GM08714 (cell line): ENCODE data around the gene ADGRV1.
"Not testable (repeated sequence)": the region's sequence is repeated elsewhere in the genome, so short reads cannot be mapped to it uniquely, and the experiment has no call there.

ENCODE experiments used
- H3K4me3 ChIP-seq: fragments of 200-500 bp; sonication (Bioruptor generic); 2 replicates; pipeline ENCODE4 v1.5.1; 2014; ENCODE audit warnings: mild to moderate bottlenecking, low read length, inconsistent platforms
- ZNF274 ChIP-seq: IDR thresholded peaks from 2 replicates; pipeline ENCODE4 v1.6.1; 2012; ENCODE audit warnings: mild to moderate bottlenecking, low read depth, low read length

Gene ADGRV1

DNA sequence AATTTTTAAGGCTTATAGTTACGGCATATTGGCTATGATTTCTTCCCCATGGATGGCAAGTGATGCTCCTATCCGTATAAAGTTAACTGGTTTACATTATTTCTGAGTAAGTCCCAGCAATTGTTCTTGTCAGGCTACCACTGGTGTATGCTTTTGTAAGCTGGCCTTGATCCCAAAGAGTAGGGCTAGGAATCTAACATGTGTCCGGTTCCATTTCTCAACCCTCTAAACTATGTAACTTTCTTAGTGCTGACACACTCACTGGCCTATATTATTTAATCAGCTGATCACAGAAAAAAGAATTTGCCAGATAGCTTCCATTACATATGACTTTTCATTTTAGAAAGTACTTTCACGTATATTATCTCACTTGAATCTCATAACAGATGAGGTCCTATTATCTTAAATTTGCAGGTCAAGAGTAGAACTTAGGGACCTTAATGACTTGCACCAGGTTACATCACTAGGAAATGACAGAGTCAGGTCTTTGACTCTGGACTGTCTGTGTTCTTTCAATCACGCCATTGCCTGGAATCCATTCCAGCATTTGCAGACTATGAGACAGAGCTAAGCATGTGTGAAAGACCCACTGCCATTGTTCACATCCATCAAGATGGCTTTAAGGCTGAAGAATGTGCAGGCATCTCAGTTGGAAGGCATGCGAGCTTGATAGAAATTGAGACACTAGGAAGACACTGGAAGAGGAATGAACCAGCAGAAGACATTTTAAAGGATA lies 461.6 kb downstream of the ADGRV1 start:
- TF ChIP-seq ZNF274 = no peak
- no peak overlapping the region for H3K4me3 ChIP-seq

- no peak overlapping the region for H3K4me3 ChIP-seq
- no peak for TF ChIP-seq ZNF274
Measured at GRCh38 chr5:91022518-91022917, 463.9 kb downstream of the ADGRV1 start.

DNA sequence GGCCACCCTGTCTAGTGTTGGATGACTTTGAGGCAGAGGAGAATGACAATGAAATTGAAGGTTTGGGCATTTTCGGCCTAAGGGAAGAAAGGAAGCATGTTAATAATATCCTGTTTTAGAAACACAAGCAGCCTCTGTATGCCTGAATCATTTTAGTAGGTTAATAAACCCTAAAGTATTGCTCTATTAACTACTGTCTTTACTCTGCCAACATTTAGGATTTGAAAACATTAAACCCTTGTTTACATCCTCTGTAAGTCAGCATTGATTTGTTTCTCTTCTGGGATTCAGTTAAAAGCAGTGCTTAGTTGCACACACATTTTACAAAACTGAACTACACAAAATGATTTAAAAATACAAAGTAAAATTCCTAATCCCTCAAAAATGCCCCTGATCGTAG lies 465.6 kb downstream of the ADGRV1 start:
- H3K4me3 ChIP-seq = no peak overlapping the region
- no peak for TF ChIP-seq ZNF274

- no peak for TF ChIP-seq ZNF274
- no peak overlapping the region for H3K4me3 ChIP-seq
Measured at GRCh38 chr5:91024727-91025126, 466.1 kb downstream of the ADGRV1 start.

- TF ChIP-seq ZNF274 = no peak
- no peak overlapping the region for H3K4me3 ChIP-seq
Measured at GRCh38 chr5:91025449-91025848, 466.9 kb downstream of the ADGRV1 start.

- H3K4me3 ChIP-seq = no peak overlapping the region
- TF ChIP-seq ZNF274 = no peak
Measured at GRCh38 chr5:91025956-91026355, 467.4 kb downstream of the ADGRV1 start.

- TF ChIP-seq ZNF274 = no peak
- H3K4me3 ChIP-seq = no peak overlapping the region
Measured at GRCh38 chr5:91026466-91026865, 467.9 kb downstream of the ADGRV1 start.

GRCh38 chr5:91027405-91028139 lies 469.0 kb downstream of the ADGRV1 start:
- no peak for TF ChIP-seq ZNF274
- H3K4me3 ChIP-seq = no peak overlapping the region

- no peak for TF ChIP-seq ZNF274
- H3K4me3 ChIP-seq = no peak overlapping the region
Measured at GRCh38 chr5:91028499-91028956, 469.9 kb downstream of the ADGRV1 start.

GRCh38 chr5:91030521-91031401 lies 472.2 kb downstream of the ADGRV1 start:
- no peak overlapping the region for H3K4me3 ChIP-seq
- no peak for TF ChIP-seq ZNF274

DNA sequence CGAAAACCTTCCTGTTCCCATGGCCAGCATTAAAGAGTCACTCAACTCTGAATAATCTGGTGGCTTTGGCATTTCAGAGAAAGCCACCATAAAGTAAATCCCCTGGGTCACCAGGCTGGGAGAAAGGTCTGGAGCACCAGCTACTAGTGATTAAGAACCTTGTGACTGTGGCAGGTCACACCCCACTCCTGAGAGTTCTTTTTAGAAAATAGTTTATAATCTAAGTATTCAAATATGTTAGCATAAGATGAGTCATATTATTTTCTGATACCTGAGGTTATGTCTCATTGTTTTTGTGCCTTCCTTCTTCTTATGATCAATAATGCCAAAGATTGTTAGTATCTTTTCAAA lies 472.8 kb downstream of the ADGRV1 start:
- H3K4me3 ChIP-seq = no peak overlapping the region
- no peak for TF ChIP-seq ZNF274

DNA sequence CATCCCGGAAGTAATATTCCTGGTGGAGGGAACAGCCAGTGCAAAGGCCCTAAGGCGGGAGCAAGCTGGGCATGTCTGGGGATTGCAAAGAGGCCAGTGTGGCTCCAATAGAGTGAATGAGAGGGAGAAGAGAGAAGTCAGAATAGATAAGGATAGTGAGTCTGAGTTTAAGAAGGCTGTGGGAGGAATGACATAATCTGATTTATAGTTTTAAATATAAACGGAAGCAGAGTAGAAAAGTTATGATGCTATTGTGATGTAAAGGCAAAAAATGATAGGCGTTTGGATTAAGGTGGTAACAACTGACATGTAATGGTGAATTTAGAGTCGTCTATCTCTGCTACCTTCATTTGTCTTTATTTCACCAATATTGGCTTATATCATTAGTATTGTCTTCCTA lies 473.5 kb downstream of the ADGRV1 start:
- TF ChIP-seq ZNF274 = no peak
- no peak overlapping the region for H3K4me3 ChIP-seq

GRCh38 chr5:91033370-91033769 lies 474.8 kb downstream of the ADGRV1 start:
- no peak for TF ChIP-seq ZNF274
- H3K4me3 ChIP-seq = no peak overlapping the region

DNA sequence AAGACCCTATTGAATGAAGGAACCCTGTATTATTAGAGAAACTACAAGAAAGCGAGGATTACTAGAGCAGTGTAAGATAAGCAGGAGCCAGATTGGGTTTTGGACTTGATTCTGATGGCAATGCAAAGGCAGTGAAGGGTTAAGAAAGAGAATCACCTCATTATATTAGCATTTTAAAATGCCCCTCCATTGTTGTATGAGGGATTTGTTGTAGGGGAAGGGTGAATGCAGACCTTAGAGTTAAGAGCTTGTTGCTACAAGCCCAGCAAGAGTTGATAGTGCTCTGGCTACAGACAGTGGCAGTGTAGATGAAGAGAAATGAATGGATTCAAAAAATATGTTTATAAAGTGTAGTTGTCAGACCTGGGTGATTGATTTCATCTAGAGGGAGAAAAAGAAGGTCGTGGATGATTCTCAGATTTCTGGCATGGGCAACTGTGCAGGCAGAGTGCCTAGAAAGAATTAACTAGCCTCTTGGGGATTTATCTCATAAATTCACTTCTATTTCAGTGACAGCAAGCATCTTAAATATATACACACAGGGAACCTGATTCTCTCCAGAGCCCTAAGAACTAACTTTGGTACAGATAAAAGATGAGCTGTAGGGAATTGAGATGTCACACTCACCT lies 479.7 kb downstream of the ADGRV1 start:
- H3K4me3 ChIP-seq = no peak overlapping the region
- no peak for TF ChIP-seq ZNF274

DNA sequence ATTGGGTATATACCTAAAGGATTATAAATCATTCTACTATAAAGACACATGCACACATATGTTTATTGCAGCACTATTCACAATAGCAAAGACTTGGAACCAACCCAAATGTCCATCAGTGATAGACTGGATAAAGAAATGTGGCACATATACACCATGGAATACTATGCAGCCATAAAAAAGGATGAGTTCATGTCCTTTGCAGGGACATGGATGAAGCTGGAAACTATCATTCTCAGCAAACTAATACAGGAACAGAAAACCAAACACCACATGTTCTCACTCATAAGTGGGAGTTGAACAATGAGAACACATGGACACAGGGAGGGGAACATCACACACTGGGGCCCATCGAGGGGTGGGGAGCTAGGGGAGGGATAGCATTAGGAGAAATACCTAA lies 482.5 kb downstream of the ADGRV1 start:
- H3K4me3 ChIP-seq = not testable (repeated sequence)
